ENCODE results near the gene C4A.

GRCh38 chr6:32047084-32047478 lies 65.2 kb downstream of the C4A start:
- TF ChIP-seq, protein P1, sequence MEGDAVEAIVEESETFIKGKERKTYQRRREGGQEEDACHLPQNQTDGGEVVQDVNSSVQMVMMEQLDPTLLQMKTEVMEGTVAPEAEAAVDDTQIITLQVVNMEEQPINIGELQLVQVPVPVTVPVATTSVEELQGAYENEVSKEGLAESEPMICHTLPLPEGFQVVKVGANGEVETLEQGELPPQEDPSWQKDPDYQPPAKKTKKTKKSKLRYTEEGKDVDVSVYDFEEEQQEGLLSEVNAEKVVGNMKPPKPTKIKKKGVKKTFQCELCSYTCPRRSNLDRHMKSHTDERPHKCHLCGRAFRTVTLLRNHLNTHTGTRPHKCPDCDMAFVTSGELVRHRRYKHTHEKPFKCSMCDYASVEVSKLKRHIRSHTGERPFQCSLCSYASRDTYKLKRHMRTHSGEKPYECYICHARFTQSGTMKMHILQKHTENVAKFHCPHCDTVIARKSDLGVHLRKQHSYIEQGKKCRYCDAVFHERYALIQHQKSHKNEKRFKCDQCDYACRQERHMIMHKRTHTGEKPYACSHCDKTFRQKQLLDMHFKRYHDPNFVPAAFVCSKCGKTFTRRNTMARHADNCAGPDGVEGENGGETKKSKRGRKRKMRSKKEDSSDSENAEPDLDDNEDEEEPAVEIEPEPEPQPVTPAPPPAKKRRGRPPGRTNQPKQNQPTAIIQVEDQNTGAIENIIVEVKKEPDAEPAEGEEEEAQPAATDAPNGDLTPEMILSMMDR (IDR thresholded peaks at IDR 0.05; ENCODE audit: insufficient read depth, low read depth, low read length): no peak
- TF ChIP-seq EZH2 (IDR thresholded peaks at IDR 0.05; ENCODE audit: insufficient read depth, low read length): no peak

All from astrocyte (in vitro differentiated cells and primary cell).